GM18505 (cell line): ENCODE results near the gene PSAP.

Experiments
- ATAC-seq: cut with Tn5 transposase; IDR thresholded peaks from one replicate; pipeline ENCODE4 v1.9.1; 2021; ENCODE audit not compliant: unreplicated experiment
- POLR2A ChIP-seq: IDR thresholded peaks from 4 replicates; pipeline ENCODE4 v1.6.1; 2011; ENCODE audit warnings: borderline replicate concordance; ENCODE audit not compliant: insufficient read depth, insufficient read length; ENCODE audit errors: extremely low read depth

PSAP gene

GRCh38 chr10:71810048-71810750 lies 40.9 kb downstream of the PSAP start:
- ATAC-seq: no peak
- TF ChIP-seq POLR2A: no peak

GRCh38 chr10:71809628-71810027 lies 41.4 kb downstream of the PSAP start:
- no peak for ATAC-seq
- TF ChIP-seq POLR2A: no peak

- no peak for ATAC-seq
- no peak for TF ChIP-seq POLR2A
Measured at GRCh38 chr10:71807557-71808510, 43.2 kb downstream of the PSAP start.

- ATAC-seq: no peak
- no peak for TF ChIP-seq POLR2A
Measured at GRCh38 chr10:71806704-71807556, 44.1 kb downstream of the PSAP start.

GRCh38 chr10:71805776-71806703 lies 45.0 kb downstream of the PSAP start:
- TF ChIP-seq POLR2A: no peak
- ATAC-seq: no peak

- ATAC-seq: no peak
- no peak for TF ChIP-seq POLR2A
Measured at GRCh38 chr10:71804077-71804476, 47.0 kb downstream of the PSAP start.

- ATAC-seq: no peak
- TF ChIP-seq POLR2A: no peak
Measured at GRCh38 chr10:71802715-71803488, 48.1 kb downstream of the PSAP start.

GRCh38 chr10:71802235-71802634 lies 48.8 kb downstream of the PSAP start:
- no peak for TF ChIP-seq POLR2A
- ATAC-seq: no peak

- TF ChIP-seq POLR2A: no peak
- ATAC-seq: peak; percentile 76
Measured at GRCh38 chr10:71801361-71801760, 49.7 kb downstream of the PSAP start.

GRCh38 chr10:71799608-71800453 lies 51.2 kb downstream of the PSAP start:
- TF ChIP-seq POLR2A: no peak
- ATAC-seq: no peak

- no peak for TF ChIP-seq POLR2A
- no peak for ATAC-seq
Measured at GRCh38 chr10:71799112-71799511, 51.9 kb downstream of the PSAP start.
